ENCODE data around the gene NTN3.

NTN3 gene

GRCh38 chr16:2511996-2512734 is 41.1 kb downstream of the NTN3 start:
- H2AFZ ChIP-seq (ENCODE audit: low read length), result no peak overlapping the region
- H3K4me3 ChIP-seq (ENCODE audit: low read length, poor library complexity, severe bottlenecking), result no peak overlapping the region
- peaks cover 9% of the 10 kb centered on the region for H4K20me1 ChIP-seq (ENCODE audit: insufficient read depth, low read length, poor library complexity, severe bottlenecking)
- H3K27me3 ChIP-seq (ENCODE audit: insufficient read depth, low read length, poor library complexity, severe bottlenecking), result no peaks in the 10 kb centered on the region
- H3K9me2 ChIP-seq (replicated peaks; ENCODE audit: low read depth, low read length), result no peaks in the 10 kb centered on the region
- peaks cover 12% of the 10 kb centered on the region for H3K4me1 ChIP-seq (ENCODE audit: insufficient read depth, low read length, poor library complexity, severe bottlenecking)
- no peak for TF ChIP-seq CTCF (conservative IDR thresholded peaks at IDR 0.05; ENCODE audit: low read length)
- TF ChIP-seq EZH2phosphoT487 (IDR thresholded peaks at IDR 0.05; ENCODE audit: borderline replicate concordance), result no peak
- H3F3A ChIP-seq (ENCODE audit: low read depth), result no peaks in the 10 kb centered on the region
- no peak overlapping the region for H3K9ac ChIP-seq (ENCODE audit: low read depth, low read length, poor library complexity, severe bottlenecking)
- peaks cover 34% of the 10 kb centered on the region for H3K79me2 ChIP-seq (ENCODE audit: insufficient read depth, low read length)
- no peaks in the 10 kb centered on the region for H3K9me3 ChIP-seq (ENCODE audit: insufficient read depth, low read depth, low read length)
- H3K4me2 ChIP-seq (ENCODE audit: low read depth, low read length, poor library complexity, severe bottlenecking), result no peak overlapping the region
- no peaks in the 10 kb centered on the region for H3K36me3 ChIP-seq (ENCODE audit: insufficient read depth, low read length)

DNA sequence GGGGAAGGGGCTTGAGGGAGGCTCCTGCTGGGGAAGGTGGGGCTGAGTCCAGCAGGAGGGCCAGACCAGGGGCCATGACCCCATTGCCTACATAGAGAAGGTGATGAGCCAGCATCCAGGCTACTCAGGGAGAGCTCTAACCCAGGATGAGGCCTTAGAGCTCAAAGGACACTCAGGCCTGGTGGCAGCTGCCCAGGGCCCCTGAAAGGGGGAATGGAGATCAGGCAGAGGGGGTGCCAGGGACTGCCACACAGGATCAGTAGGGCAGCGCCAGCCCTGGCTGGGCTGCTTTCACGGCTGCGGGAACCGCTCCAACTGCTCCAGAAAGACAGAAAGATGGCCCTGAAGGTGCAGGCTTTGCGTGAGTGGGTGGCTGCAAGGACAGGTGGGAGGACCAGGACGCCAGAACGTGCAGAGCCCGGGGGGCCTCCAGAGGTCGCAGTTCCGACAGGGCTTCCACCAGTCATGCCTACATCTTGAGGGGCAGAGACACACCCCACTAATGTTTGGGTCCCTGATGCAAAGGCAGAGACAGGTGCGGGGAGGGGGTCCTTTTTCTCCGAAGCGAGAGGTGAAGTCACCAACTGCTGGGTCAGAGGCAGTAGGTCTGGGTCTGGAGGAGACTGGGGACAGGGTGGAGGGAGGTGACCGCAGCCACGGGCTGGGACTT is 41.8 kb downstream of the NTN3 start:
- H3K9me3 ChIP-seq (ENCODE audit: insufficient read depth, low read depth, low read length), result no peaks in the 10 kb centered on the region
- H3K27me3 ChIP-seq (ENCODE audit: insufficient read depth, low read length, poor library complexity, severe bottlenecking), result no peaks in the 10 kb centered on the region
- TF ChIP-seq EZH2phosphoT487 (IDR thresholded peaks at IDR 0.05; ENCODE audit: borderline replicate concordance) (no peak), CTCF (conservative IDR thresholded peaks at IDR 0.05; ENCODE audit: low read length) (peak; percentile 15; the same call in 1 of the 2 replicates)
- peak overlapping the region; percentile 79 for H3K4me2 ChIP-seq (ENCODE audit: low read depth, low read length, poor library complexity, severe bottlenecking)
- peak overlapping the region; percentile 67; the same call in 1 of the 2 replicates for H2AFZ ChIP-seq (ENCODE audit: low read length)
- H3K9me2 ChIP-seq (replicated peaks; ENCODE audit: low read depth, low read length), result no peaks in the 10 kb centered on the region
- H3K4me3 ChIP-seq (ENCODE audit: low read length, poor library complexity, severe bottlenecking), result peak overlapping the region; percentile 78
- H3F3A ChIP-seq (ENCODE audit: low read depth), result no peaks in the 10 kb centered on the region
- H3K9ac ChIP-seq (ENCODE audit: low read depth, low read length, poor library complexity, severe bottlenecking), result peak overlapping the region; percentile 72
- H3K36me3 ChIP-seq (ENCODE audit: insufficient read depth, low read length), result no peaks in the 10 kb centered on the region
- H3K79me2 ChIP-seq (ENCODE audit: insufficient read depth, low read length), result peaks cover 41% of the 10 kb centered on the region
- peaks cover 12% of the 10 kb centered on the region for H3K4me1 ChIP-seq (ENCODE audit: insufficient read depth, low read length, poor library complexity, severe bottlenecking)
- peaks cover 9% of the 10 kb centered on the region for H4K20me1 ChIP-seq (ENCODE audit: insufficient read depth, low read length, poor library complexity, severe bottlenecking)

GRCh38 chr16:2513405-2514332 is 42.6 kb downstream of the NTN3 start, which contains the start of gene ATP6V0C:
Gene ATP6V0C (plus strand): TSS chr16:2513952. CDS start chr16:2514104, 152 bp downstream.
- TF ChIP-seq CTCF (conservative IDR thresholded peaks at IDR 0.05; ENCODE audit: low read length) (no peak), EZH2phosphoT487 (IDR thresholded peaks at IDR 0.05; ENCODE audit: borderline replicate concordance) (no peak)
- Histone ChIP-seq H3K4me3 (ENCODE audit: low read length, poor library complexity, severe bottlenecking) (peak within 1 kb of the TSS; percentile 78), H3K27me3 (ENCODE audit: insufficient read depth, low read length, poor library complexity, severe bottlenecking) (no peaks in the 10 kb centered on the region)

More at GRCh38 chr16:2513405-2514332, 42.6 kb downstream of the NTN3 start, which contains the start of gene ATP6V0C:
- H4K20me1 ChIP-seq (ENCODE audit: insufficient read depth, low read length, poor library complexity, severe bottlenecking), result peaks cover 9% of the 10 kb centered on the region
- H3K9ac ChIP-seq (ENCODE audit: low read depth, low read length, poor library complexity, severe bottlenecking), result peak within 1 kb of the TSS; percentile 75
- peaks cover 47% of the 10 kb centered on the region for H3K79me2 ChIP-seq (ENCODE audit: insufficient read depth, low read length)
- H3K4me1 ChIP-seq (ENCODE audit: insufficient read depth, low read length, poor library complexity, severe bottlenecking), result peaks cover 12% of the 10 kb centered on the region
- no peaks in the 10 kb centered on the region for H3K9me2 ChIP-seq (replicated peaks; ENCODE audit: low read depth, low read length)
- peak within 1 kb of the TSS; percentile 94 for H3K4me2 ChIP-seq (ENCODE audit: low read depth, low read length, poor library complexity, severe bottlenecking)
- no peaks in the 10 kb centered on the region for H3F3A ChIP-seq (ENCODE audit: low read depth)
- no peaks in the 10 kb centered on the region for H3K36me3 ChIP-seq (ENCODE audit: insufficient read depth, low read length)
- no peaks in the 10 kb centered on the region for H3K9me3 ChIP-seq (ENCODE audit: insufficient read depth, low read depth, low read length)
- H2AFZ ChIP-seq (ENCODE audit: low read length), result peak within 1 kb of the TSS; percentile 67; the same call in 1 of the 2 replicates

Data from Loucy (cell line).